GM12891 (cell line): ENCODE data around the gene PLIN5.

Experiments used
- DNase-seq: peaks from one replicate; pipeline ENCODE4 v3.0.0; 2011; ENCODE audit warnings: low spot score; ENCODE audit not compliant: insufficient read length
- FAIRE-seq: peaks from 2 replicates; lab custom pipeline; 2011; peaks lifted over from hg19 to GRCh38; lab: Jason Lieb, UNC
- PAX5 ChIP-seq: IDR thresholded peaks from 2 replicates; pipeline ENCODE4 v1.6.1; 2011; ENCODE audit warnings: low read length, moderate library complexity, mild to moderate bottlenecking; ENCODE audit not compliant: insufficient read depth, severe bottlenecking
- POLR2A ChIP-seq: IDR thresholded peaks from 2 replicates; pipeline ENCODE4 v1.6.1; 2011; ENCODE audit warnings: low read depth, low read length, control low read depth
- POLR2AphosphoS5 ChIP-seq: IDR thresholded peaks from 2 replicates; pipeline ENCODE4 v1.6.1; 2011; ENCODE audit warnings: low read depth, low read length, control low read depth
- POU2F2 ChIP-seq: IDR thresholded peaks from 2 replicates; pipeline ENCODE4 v1.6.1; 2011; ENCODE audit warnings: low read depth, mild to moderate bottlenecking, control low read depth, low read length, moderate library complexity
- SPI1 ChIP-seq: IDR thresholded peaks from 2 replicates; pipeline ENCODE4 v1.6.1; 2011; ENCODE audit warnings: low read depth, low read length, control low read depth
- TAF1 ChIP-seq: IDR thresholded peaks from 2 replicates; pipeline ENCODE4 v1.6.1; 2011; ENCODE audit warnings: low read depth, low read length, control low read depth

Gene PLIN5

GRCh38 chr19:4492337-4493103, 42.5 kb downstream of the PLIN5 start:
- TF ChIP-seq PAX5 = no peak
- TF ChIP-seq SPI1 = no peak
- no peak for TF ChIP-seq POLR2A
- no peak for TF ChIP-seq POLR2AphosphoS5
- no peak for TF ChIP-seq POU2F2
- no peak for TF ChIP-seq TAF1
- FAIRE-seq (peak; percentile 92), DNase-seq (no peak)

GRCh38 chr19:4491446-4491845, 43.6 kb downstream of the PLIN5 start:
- FAIRE-seq (no peak), DNase-seq (no peak)
- TF ChIP-seq SPI1 (no peak), POLR2A (no peak), POU2F2 (no peak), TAF1 (no peak), POLR2AphosphoS5 (no peak), PAX5 (no peak)

- DNase-seq (no peak), FAIRE-seq (no peak)
- TF ChIP-seq POLR2A (no peak), TAF1 (no peak), POLR2AphosphoS5 (no peak), SPI1 (no peak), POU2F2 (no peak), PAX5 (no peak)
Measured at GRCh38 chr19:4488496-4488895, 46.5 kb downstream of the PLIN5 start.

- FAIRE-seq (no peak), DNase-seq (no peak)
- TF ChIP-seq POLR2AphosphoS5 (no peak), POLR2A (no peak), PAX5 (no peak), SPI1 (no peak)
Measured at GRCh38 chr19:4487572-4487971, 47.5 kb downstream of the PLIN5 start.

- DNase-seq (no peak), FAIRE-seq (no peak)
- TF ChIP-seq PAX5 = no peak
- TF ChIP-seq POLR2AphosphoS5 = no peak
- TF ChIP-seq TAF1 = no peak
- no peak for TF ChIP-seq POU2F2
- TF ChIP-seq POLR2A = no peak
- TF ChIP-seq SPI1 = no peak
Measured at GRCh38 chr19:4483385-4483784, 51.6 kb downstream of the PLIN5 start.

- TF ChIP-seq TAF1 = no peak
- TF ChIP-seq POU2F2 = no peak
- TF ChIP-seq POLR2AphosphoS5 = no peak
- no peak for TF ChIP-seq POLR2A
- TF ChIP-seq SPI1 = no peak
- TF ChIP-seq PAX5 = no peak
- FAIRE-seq (no peak), DNase-seq (no peak)
Measured at GRCh38 chr19:4482721-4483364, 52.2 kb downstream of the PLIN5 start.

GRCh38 chr19:4477034-4477801, 57.8 kb downstream of the PLIN5 start:
- TF ChIP-seq SPI1 (no peak), POU2F2 (no peak), TAF1 (no peak), POLR2A (no peak), PAX5 (no peak), POLR2AphosphoS5 (no peak)
- FAIRE-seq = no peak
- no peak for DNase-seq

- peak; percentile 85 for DNase-seq
- TF ChIP-seq TAF1 (no peak), POU2F2 (no peak), SPI1 (no peak), POLR2AphosphoS5 (no peak), PAX5 (no peak), POLR2A (no peak)
- peak; percentile 94 for FAIRE-seq
Measured at GRCh38 chr19:4474514-4475022, 60.5 kb downstream of the PLIN5 start.
